HepG2 (cell line): Measurements from ENCODE around the gene SLC9A9. TPM values are rescaled to one million over a fixed set of nuclear protein-coding genes. Genes with fewer than 3 reads are reported as not detected.

ENCODE experiments used
- CREM ChIP-seq, 2 experiments: sonication (generic) in 1 of 2; formaldehyde crosslinking in 1 of 2; IDR thresholded peaks; 2 replicates each; pipeline versions ENCODE4 v1.4.0 to v1.6.1; 2016 to 2020; ENCODE audit warnings: antibody characterized with exemption in 1 of 2, mild to moderate bottlenecking in 1 of 2, missing genetic modification reagents in 1 of 2
- IKZF1 ChIP-seq: fragments of 450-650 bp; IDR thresholded peaks from 2 replicates; pipeline ENCODE4 v1.7.1; 2016
- KAT7 ChIP-seq: IDR thresholded peaks from 2 replicates; pipeline ENCODE4 v1.6.1; 2018; ENCODE audit warnings: borderline replicate concordance, missing compliant biosample characterization
- MAFF ChIP-seq: IDR thresholded peaks from 2 replicates; pipeline ENCODE4 v1.6.1; 2011; ENCODE audit warnings: low read depth, low read length, improper control_type of control experiment
- RARG ChIP-seq: sonication (generic); formaldehyde crosslinking; IDR thresholded peaks from 2 replicates; pipeline ENCODE4 v1.4.0; 2020; ENCODE audit warnings: low read depth, mild to moderate bottlenecking, missing genetic modification reagents
- RXRB ChIP-seq: IDR thresholded peaks from 2 replicates; pipeline ENCODE4 v1.6.1; 2016; ENCODE audit warnings: borderline replicate concordance, missing genetic modification reagents, missing compliant biosample characterization
- ZFP1 ChIP-seq: IDR thresholded peaks from 2 replicates; pipeline ENCODE4 v1.6.1; 2016
- polyA plus RNA-seq, 8 experiments: library from polyadenylated mRNA; depleted of rRNA in 3 of 8; stranded (reverse) in 7 of 8; unstranded in 1 of 8; fragments of >200 nt; fragmentation: Illumina TruSeq in 4 of 8; extraction: Trizol in 4 of 8; gene quantifications; 2 replicates each; pipeline versions ENCODE4 v1.2.1 to v1.2.3, GENCODE V29; 2011 to 2016; ENCODE audit warnings: low read depth in 4 of 8, missing spikeins in 1 of 8, mixed read lengths in 1 of 8; ENCODE audit not compliant: insufficient read depth in 1 of 8
- total RNA-seq, 5 experiments: library from RNA; depleted of rRNA; stranded (reverse); fragments of >200 nt; fragmentation: Illumina TruSeq; extraction: Trizol; gene quantifications; 2 replicates each; pipeline ENCODE4 v1.2.3, GENCODE V29; 2016; ENCODE audit warnings: low read depth in 1 of 5
- TF ChIP-seq, protein P1 (sequence below): sonication (generic); formaldehyde crosslinking; IDR thresholded peaks from 2 replicates; pipeline ENCODE4 v1.4.0; 2020; ENCODE audit warnings: low read depth, missing genetic modification reagents
- TF ChIP-seq, protein P2 (sequence below): sonication (generic); formaldehyde crosslinking; IDR thresholded peaks from 2 replicates; pipeline ENCODE4 v1.4.0; 2020; ENCODE audit warnings: mild to moderate bottlenecking, missing genetic modification reagents
- TF ChIP-seq, protein P3 (sequence below): sonication (generic); formaldehyde crosslinking; conservative IDR thresholded peaks from 2 replicates; pipeline ENCODE4 v1.8.0; 2022; ENCODE audit warnings: missing genetic modification reagents
- TF ChIP-seq, protein P4 (sequence below): IDR thresholded peaks from 2 replicates; pipeline ENCODE4 v1.6.1; 2016
- TF ChIP-seq, protein P5 (sequence below): sonication (generic); formaldehyde crosslinking; IDR thresholded peaks from 2 replicates; pipeline ENCODE4 v1.5.1; 2020; ENCODE audit warnings: mild to moderate bottlenecking, missing genetic modification reagents, borderline replicate concordance

The SLC9A9 gene
- total and polyA plus RNA-seq, 2 of the 13 experiments (the other 11 are each of a cell fraction or from before 2014, with no cell fraction given) = not detected

DNA sequence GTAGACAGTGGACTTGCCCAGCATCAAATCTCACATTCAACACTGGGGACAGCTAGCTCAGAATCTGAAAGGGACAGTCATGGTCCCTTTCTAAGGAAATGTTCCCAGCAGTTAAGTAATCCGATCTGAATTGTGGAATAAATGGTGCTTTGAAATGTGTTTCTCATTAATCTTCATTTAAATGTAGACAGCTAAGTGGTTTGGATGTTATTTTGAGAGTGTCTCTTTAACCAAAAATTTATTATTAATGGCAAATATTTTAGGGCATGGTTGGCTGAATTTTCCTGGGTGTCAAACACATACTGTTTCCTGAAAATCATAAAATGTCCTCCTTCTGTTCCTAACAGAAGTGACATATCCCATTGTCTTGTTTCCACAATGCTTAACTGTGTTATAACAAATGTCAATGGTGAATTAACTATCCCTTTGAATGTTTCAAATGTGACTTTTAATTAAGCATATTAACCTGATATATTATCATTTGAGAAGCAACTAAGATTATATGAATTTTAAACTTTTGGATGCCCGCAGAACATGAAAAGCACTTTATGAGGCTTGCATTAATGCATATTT, 517.9 kb downstream of the SLC9A9 start (continued):
- TF ChIP-seq IKZF1 = no peak
- TF ChIP-seq, protein P1, sequence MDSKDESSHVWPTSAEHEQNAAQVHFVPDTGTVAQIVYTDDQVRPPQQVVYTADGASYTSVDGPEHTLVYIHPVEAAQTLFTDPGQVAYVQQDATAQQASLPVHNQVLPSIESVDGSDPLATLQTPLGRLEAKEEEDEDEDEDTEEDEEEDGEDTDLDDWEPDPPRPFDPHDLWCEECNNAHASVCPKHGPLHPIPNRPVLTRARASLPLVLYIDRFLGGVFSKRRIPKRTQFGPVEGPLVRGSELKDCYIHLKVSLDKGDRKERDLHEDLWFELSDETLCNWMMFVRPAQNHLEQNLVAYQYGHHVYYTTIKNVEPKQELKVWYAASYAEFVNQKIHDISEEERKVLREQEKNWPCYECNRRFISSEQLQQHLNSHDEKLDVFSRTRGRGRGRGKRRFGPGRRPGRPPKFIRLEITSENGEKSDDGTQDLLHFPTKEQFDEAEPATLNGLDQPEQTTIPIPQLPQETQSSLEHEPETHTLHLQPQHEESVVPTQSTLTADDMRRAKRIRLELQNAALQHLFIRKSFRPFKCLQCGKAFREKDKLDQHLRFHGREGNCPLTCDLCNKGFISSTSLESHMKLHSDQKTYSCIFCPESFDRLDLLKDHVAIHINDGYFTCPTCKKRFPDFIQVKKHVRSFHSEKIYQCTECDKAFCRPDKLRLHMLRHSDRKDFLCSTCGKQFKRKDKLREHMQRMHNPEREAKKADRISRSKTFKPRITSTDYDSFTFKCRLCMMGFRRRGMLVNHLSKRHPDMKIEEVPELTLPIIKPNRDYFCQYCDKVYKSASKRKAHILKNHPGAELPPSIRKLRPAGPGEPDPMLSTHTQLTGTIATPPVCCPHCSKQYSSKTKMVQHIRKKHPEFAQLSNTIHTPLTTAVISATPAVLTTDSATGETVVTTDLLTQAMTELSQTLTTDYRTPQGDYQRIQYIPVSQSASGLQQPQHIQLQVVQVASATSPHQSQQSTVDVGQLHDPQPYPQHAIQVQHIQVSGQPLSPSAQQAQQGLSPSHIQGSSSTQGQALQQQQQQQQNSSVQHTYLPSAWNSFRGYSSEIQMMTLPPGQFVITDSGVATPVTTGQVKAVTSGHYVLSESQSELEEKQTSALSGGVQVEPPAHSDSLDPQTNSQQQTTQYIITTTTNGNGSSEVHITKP = no peak
- TF ChIP-seq, protein P2, sequence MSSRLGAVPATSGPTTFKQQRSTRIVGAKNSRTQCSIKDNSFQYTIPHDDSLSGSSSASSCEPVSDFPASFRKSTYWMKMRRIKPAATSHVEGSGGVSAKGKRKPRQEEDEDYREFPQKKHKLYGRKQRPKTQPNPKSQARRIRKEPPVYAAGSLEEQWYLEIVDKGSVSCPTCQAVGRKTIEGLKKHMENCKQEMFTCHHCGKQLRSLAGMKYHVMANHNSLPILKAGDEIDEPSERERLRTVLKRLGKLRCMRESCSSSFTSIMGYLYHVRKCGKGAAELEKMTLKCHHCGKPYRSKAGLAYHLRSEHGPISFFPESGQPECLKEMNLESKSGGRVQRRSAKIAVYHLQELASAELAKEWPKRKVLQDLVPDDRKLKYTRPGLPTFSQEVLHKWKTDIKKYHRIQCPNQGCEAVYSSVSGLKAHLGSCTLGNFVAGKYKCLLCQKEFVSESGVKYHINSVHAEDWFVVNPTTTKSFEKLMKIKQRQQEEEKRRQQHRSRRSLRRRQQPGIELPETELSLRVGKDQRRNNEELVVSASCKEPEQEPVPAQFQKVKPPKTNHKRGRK (CRISPR knock-in tag) = no peak
- no peak for TF ChIP-seq CREM (IDR thresholded peaks at IDR 0.05)
- no peak for TF ChIP-seq CREM (CRISPR knock-in tag; IDR thresholded peaks at IDR 0.05)
- no peak for TF ChIP-seq ZFP1
- TF ChIP-seq, protein P3, sequence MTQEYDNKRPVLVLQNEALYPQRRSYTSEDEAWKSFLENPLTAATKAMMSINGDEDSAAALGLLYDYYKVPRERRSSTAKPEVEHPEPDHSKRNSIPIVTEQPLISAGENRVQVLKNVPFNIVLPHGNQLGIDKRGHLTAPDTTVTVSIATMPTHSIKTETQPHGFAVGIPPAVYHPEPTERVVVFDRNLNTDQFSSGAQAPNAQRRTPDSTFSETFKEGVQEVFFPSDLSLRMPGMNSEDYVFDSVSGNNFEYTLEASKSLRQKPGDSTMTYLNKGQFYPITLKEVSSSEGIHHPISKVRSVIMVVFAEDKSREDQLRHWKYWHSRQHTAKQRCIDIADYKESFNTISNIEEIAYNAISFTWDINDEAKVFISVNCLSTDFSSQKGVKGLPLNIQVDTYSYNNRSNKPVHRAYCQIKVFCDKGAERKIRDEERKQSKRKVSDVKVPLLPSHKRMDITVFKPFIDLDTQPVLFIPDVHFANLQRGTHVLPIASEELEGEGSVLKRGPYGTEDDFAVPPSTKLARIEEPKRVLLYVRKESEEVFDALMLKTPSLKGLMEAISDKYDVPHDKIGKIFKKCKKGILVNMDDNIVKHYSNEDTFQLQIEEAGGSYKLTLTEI = no peak
- no peak for TF ChIP-seq KAT7 (CRISPR knock-in tag)
- no peak for TF ChIP-seq MAFF
- TF ChIP-seq, protein P4, sequence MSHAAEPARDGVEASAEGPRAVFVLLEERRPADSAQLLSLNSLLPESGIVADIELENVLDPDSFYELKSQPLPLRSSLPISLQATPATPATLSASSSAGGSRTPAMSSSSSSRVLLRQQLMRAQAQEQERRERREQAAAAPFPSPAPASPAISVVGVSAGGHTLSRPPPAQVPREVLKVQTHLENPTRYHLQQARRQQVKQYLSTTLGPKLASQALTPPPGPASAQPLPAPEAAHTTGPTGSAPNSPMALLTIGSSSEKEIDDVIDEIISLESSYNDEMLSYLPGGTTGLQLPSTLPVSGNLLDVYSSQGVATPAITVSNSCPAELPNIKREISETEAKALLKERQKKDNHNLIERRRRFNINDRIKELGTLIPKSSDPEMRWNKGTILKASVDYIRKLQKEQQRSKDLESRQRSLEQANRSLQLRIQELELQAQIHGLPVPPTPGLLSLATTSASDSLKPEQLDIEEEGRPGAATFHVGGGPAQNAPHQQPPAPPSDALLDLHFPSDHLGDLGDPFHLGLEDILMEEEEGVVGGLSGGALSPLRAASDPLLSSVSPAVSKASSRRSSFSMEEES (CRISPR knock-in tag) = no peak
- TF ChIP-seq RARG (CRISPR knock-in tag) = no peak
- no peak for TF ChIP-seq RXRB (CRISPR knock-in tag)
- TF ChIP-seq, protein P5, sequence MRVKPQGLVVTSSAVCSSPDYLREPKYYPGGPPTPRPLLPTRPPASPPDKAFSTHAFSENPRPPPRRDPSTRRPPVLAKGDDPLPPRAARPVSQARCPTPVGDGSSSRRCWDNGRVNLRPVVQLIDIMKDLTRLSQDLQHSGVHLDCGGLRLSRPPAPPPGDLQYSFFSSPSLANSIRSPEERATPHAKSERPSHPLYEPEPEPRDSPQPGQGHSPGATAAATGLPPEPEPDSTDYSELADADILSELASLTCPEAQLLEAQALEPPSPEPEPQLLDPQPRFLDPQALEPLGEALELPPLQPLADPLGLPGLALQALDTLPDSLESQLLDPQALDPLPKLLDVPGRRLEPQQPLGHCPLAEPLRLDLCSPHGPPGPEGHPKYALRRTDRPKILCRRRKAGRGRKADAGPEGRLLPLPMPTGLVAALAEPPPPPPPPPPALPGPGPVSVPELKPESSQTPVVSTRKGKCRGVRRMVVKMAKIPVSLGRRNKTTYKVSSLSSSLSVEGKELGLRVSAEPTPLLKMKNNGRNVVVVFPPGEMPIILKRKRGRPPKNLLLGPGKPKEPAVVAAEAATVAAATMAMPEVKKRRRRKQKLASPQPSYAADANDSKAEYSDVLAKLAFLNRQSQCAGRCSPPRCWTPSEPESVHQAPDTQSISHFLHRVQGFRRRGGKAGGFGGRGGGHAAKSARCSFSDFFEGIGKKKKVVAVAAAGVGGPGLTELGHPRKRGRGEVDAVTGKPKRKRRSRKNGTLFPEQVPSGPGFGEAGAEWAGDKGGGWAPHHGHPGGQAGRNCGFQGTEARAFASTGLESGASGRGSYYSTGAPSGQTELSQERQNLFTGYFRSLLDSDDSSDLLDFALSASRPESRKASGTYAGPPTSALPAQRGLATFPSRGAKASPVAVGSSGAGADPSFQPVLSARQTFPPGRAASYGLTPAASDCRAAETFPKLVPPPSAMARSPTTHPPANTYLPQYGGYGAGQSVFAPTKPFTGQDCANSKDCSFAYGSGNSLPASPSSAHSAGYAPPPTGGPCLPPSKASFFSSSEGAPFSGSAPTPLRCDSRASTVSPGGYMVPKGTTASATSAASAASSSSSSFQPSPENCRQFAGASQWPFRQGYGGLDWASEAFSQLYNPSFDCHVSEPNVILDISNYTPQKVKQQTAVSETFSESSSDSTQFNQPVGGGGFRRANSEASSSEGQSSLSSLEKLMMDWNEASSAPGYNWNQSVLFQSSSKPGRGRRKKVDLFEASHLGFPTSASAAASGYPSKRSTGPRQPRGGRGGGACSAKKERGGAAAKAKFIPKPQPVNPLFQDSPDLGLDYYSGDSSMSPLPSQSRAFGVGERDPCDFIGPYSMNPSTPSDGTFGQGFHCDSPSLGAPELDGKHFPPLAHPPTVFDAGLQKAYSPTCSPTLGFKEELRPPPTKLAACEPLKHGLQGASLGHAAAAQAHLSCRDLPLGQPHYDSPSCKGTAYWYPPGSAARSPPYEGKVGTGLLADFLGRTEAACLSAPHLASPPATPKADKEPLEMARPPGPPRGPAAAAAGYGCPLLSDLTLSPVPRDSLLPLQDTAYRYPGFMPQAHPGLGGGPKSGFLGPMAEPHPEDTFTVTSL (CRISPR knock-in tag) = no peak
